ENCODE results near the gene SMURF1.

DNA sequence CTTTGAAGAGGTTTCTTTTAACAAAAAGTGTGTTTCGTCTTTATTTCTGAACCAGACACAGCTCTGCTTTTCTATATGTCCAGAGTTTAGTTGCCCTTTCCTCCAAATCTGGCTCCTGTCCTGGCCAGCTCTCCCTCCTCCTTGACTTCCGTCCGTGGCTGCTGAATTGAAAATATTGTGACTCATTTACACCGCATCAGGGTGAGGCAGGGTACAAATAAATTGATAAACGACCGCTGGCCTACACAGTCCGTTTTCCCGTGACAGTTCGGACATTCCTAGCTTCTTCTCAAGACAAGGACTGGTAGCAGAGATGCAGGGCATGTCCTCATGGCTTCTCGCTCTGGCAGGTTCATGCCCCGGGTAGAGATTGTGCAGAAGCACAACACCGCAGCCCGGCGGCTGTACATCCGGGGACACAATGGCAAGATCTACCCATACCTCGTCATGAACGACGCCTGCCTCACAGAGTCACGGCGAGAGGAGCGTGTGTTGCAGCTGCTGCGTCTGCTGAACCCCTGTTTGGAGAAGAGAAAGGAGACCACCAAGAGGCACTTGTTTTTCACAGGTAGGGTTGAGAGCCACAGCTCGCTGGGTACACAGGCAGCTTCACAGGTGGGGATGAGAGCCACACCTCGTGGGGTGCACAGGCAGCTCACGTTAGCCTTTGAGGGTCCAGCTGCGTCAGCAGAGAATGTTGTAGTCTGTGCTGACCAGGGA lies 139.0 kb downstream of the SMURF1 start:
- TF ChIP-seq EZH2 (IDR thresholded peaks at IDR 0.05; ENCODE audit: insufficient read depth, low read length): no peak
- TF ChIP-seq, protein P1, sequence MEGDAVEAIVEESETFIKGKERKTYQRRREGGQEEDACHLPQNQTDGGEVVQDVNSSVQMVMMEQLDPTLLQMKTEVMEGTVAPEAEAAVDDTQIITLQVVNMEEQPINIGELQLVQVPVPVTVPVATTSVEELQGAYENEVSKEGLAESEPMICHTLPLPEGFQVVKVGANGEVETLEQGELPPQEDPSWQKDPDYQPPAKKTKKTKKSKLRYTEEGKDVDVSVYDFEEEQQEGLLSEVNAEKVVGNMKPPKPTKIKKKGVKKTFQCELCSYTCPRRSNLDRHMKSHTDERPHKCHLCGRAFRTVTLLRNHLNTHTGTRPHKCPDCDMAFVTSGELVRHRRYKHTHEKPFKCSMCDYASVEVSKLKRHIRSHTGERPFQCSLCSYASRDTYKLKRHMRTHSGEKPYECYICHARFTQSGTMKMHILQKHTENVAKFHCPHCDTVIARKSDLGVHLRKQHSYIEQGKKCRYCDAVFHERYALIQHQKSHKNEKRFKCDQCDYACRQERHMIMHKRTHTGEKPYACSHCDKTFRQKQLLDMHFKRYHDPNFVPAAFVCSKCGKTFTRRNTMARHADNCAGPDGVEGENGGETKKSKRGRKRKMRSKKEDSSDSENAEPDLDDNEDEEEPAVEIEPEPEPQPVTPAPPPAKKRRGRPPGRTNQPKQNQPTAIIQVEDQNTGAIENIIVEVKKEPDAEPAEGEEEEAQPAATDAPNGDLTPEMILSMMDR (IDR thresholded peaks at IDR 0.05; ENCODE audit: insufficient read depth, low read depth, low read length): no peak
